ENCODE results near the gene EPB41L4A.

EPB41L4A gene

GRCh38 chr5:112303685-112304084 lies 115.4 kb downstream of the EPB41L4A start:
- TF ChIP-seq CTCF (IDR thresholded peaks at IDR 0.05; ENCODE audit: low read depth, low read length, poor library complexity, severe bottlenecking) = no peak
- no peak for TF ChIP-seq EZH2phosphoT487 (IDR thresholded peaks at IDR 0.05; ENCODE audit: borderline replicate concordance, low read length)
- Histone ChIP-seq H3K4me1 (ENCODE audit: control insufficient read depth, low read length) (no peaks in the 10 kb centered on the region), H3K4me2 (ENCODE audit: low read length) (no peak overlapping the region), H3K27ac (ENCODE audit: low read depth, low read length) (no peak overlapping the region), H3K9me2 (replicated peaks; ENCODE audit: control insufficient read depth, low read length) (no peaks in the 10 kb centered on the region), H3F3A (ENCODE audit: control insufficient read depth, insufficient read depth) (no peaks in the 10 kb centered on the region), H3K9me3 (ENCODE audit: control insufficient read depth, insufficient read depth, low read length) (no peaks in the 10 kb centered on the region), H3K4me3 (ENCODE audit: low read length) (no peak overlapping the region), H3K27me3 (ENCODE audit: control insufficient read depth, low read length) (peaks cover 12% of the 10 kb centered on the region), H3K79me2 (ENCODE audit: control insufficient read depth, low read length) (no peaks in the 10 kb centered on the region), H4K20me1 (ENCODE audit: control insufficient read depth, insufficient read depth, low read depth, low read length) (no peaks in the 10 kb centered on the region), H3K36me3 (ENCODE audit: control insufficient read depth, low read length) (no peaks in the 10 kb centered on the region)

GRCh38 chr5:112294126-112294525 lies 125.0 kb downstream of the EPB41L4A start:
- Histone ChIP-seq H4K20me1 (ENCODE audit: control insufficient read depth, insufficient read depth, low read depth, low read length) (no peaks in the 10 kb centered on the region), H3K27ac (ENCODE audit: low read depth, low read length) (no peak overlapping the region), H3K9me3 (ENCODE audit: control insufficient read depth, insufficient read depth, low read length) (no peaks in the 10 kb centered on the region), H3K9me2 (replicated peaks; ENCODE audit: control insufficient read depth, low read length) (no peaks in the 10 kb centered on the region), H3K4me1 (ENCODE audit: control insufficient read depth, low read length) (no peaks in the 10 kb centered on the region), H3F3A (ENCODE audit: control insufficient read depth, insufficient read depth) (no peaks in the 10 kb centered on the region), H3K4me3 (ENCODE audit: low read length) (no peak overlapping the region), H3K27me3 (ENCODE audit: control insufficient read depth, low read length) (no peaks in the 10 kb centered on the region), H3K36me3 (ENCODE audit: control insufficient read depth, low read length) (no peaks in the 10 kb centered on the region), H3K79me2 (ENCODE audit: control insufficient read depth, low read length) (no peaks in the 10 kb centered on the region), H3K4me2 (ENCODE audit: low read length) (no peak overlapping the region)
- no peak for TF ChIP-seq EZH2phosphoT487 (IDR thresholded peaks at IDR 0.05; ENCODE audit: borderline replicate concordance, low read length)
- TF ChIP-seq CTCF (IDR thresholded peaks at IDR 0.05; ENCODE audit: low read depth, low read length, poor library complexity, severe bottlenecking) = no peak

GRCh38 chr5:112293587-112293986 lies 125.5 kb downstream of the EPB41L4A start:
- Histone ChIP-seq H3F3A (ENCODE audit: control insufficient read depth, insufficient read depth) (no peaks in the 10 kb centered on the region), H3K4me1 (ENCODE audit: control insufficient read depth, low read length) (no peaks in the 10 kb centered on the region), H3K4me2 (ENCODE audit: low read length) (no peak overlapping the region), H3K9me3 (ENCODE audit: control insufficient read depth, insufficient read depth, low read length) (no peaks in the 10 kb centered on the region), H3K36me3 (ENCODE audit: control insufficient read depth, low read length) (no peaks in the 10 kb centered on the region), H3K4me3 (ENCODE audit: low read length) (no peak overlapping the region), H3K9me2 (replicated peaks; ENCODE audit: control insufficient read depth, low read length) (no peaks in the 10 kb centered on the region), H3K27ac (ENCODE audit: low read depth, low read length) (no peak overlapping the region), H3K79me2 (ENCODE audit: control insufficient read depth, low read length) (no peaks in the 10 kb centered on the region), H3K27me3 (ENCODE audit: control insufficient read depth, low read length) (no peaks in the 10 kb centered on the region), H4K20me1 (ENCODE audit: control insufficient read depth, insufficient read depth, low read depth, low read length) (no peaks in the 10 kb centered on the region)
- no peak for TF ChIP-seq CTCF (IDR thresholded peaks at IDR 0.05; ENCODE audit: low read depth, low read length, poor library complexity, severe bottlenecking)

- Histone ChIP-seq H3K9me3 (ENCODE audit: control insufficient read depth, insufficient read depth, low read length) (no peaks in the 10 kb centered on the region), H4K20me1 (ENCODE audit: control insufficient read depth, insufficient read depth, low read depth, low read length) (no peaks in the 10 kb centered on the region), H3K4me2 (ENCODE audit: low read length) (no peak overlapping the region), H3K36me3 (ENCODE audit: control insufficient read depth, low read length) (no peaks in the 10 kb centered on the region), H3K9me2 (replicated peaks; ENCODE audit: control insufficient read depth, low read length) (no peaks in the 10 kb centered on the region), H3K27me3 (ENCODE audit: control insufficient read depth, low read length) (no peaks in the 10 kb centered on the region), H3K4me3 (ENCODE audit: low read length) (no peak overlapping the region), H3F3A (ENCODE audit: control insufficient read depth, insufficient read depth) (no peaks in the 10 kb centered on the region), H3K4me1 (ENCODE audit: control insufficient read depth, low read length) (no peaks in the 10 kb centered on the region), H3K27ac (ENCODE audit: low read depth, low read length) (no peak overlapping the region), H3K79me2 (ENCODE audit: control insufficient read depth, low read length) (no peaks in the 10 kb centered on the region)
- TF ChIP-seq EZH2phosphoT487 (IDR thresholded peaks at IDR 0.05; ENCODE audit: borderline replicate concordance, low read length) (no peak), CTCF (IDR thresholded peaks at IDR 0.05; ENCODE audit: low read depth, low read length, poor library complexity, severe bottlenecking) (no peak)
Measured at GRCh38 chr5:112290691-112291090, 128.4 kb downstream of the EPB41L4A start.

Measured in DOHH2 (cell line).